Immature natural killer cell (primary cell): ENCODE measurements around the gene SRSF7. TPM values are rescaled to one million over a fixed set of nuclear protein-coding genes. Genes with fewer than 3 reads are reported as not detected.
"Not testable (repeated sequence)": the region's sequence is repeated elsewhere in the genome, so short reads cannot be mapped to it uniquely, and the experiment has no call there.

Source experiments
- DNase-seq, 3 donors: peaks; one replicate each; pipeline ENCODE4 v3.0.0; 2022; ENCODE audit warnings: mixed read lengths in 1 of 3
- H3K27ac Mint-ChIP-seq, 6 donors: one replicate each; pipeline ENCODE4 v1.8.0; 2020; ENCODE audit warnings: mixed read lengths in 6 of 6, mild to moderate bottlenecking in 5 of 6, inconsistent platforms in 4 of 6, moderate library complexity in 3 of 6
- H3K27me3 Mint-ChIP-seq, 3 donors: one replicate each; pipeline ENCODE4 v1.8.0; 2020 to 2021; ENCODE audit warnings: low read depth in 3 of 3, mild to moderate bottlenecking in 3 of 3, mixed read lengths in 3 of 3, moderate library complexity in 3 of 3, inconsistent platforms in 1 of 3
- H3K36me3 Mint-ChIP-seq, 3 donors: one replicate each; pipeline ENCODE4 v1.8.0; 2020; ENCODE audit warnings: mixed read lengths in 3 of 3, inconsistent platforms in 2 of 3, mild to moderate bottlenecking in 2 of 3
- H3K4me1 Mint-ChIP-seq, 2 donors: one replicate each; pipeline ENCODE4 v1.8.0; 2020; ENCODE audit warnings: inconsistent platforms in 2 of 2, mild to moderate bottlenecking in 2 of 2, mixed read lengths in 2 of 2, moderate library complexity in 1 of 2
- H3K4me3 Mint-ChIP-seq, 5 donors: one replicate each; pipeline ENCODE4 v1.8.0; 2020; ENCODE audit warnings: mild to moderate bottlenecking in 5 of 5, mixed read lengths in 5 of 5, inconsistent platforms in 3 of 5, moderate library complexity in 3 of 5
- H3K9me3 Mint-ChIP-seq, 6 donors: one replicate each; pipeline ENCODE4 v1.8.0; 2020; ENCODE audit warnings: mild to moderate bottlenecking in 6 of 6, mixed read lengths in 6 of 6, inconsistent platforms in 4 of 6, moderate library complexity in 3 of 6
- polyA plus RNA-seq, 3 donors: library from polyadenylated mRNA; unstranded; fragments of 300-500 nt; fragmentation: Illumina TruSeq; gene quantifications; one replicate each; pipeline ENCODE4 v1.2.3, GENCODE V29; 2021

Gene SRSF7
- polyA plus RNA-seq, 3 donors from 2014 or later: 171 to 209 (median 203) TPM

- H3K4me3 Mint-ChIP-seq, H3K9me3 Mint-ChIP-seq, DNase-seq, H3K27me3 Mint-ChIP-seq: not testable (repeated sequence)
- Mint-ChIP-seq H3K36me3 (peaks cover 7 to 28% (median 25%) of the 10 kb centered on the region in 3 donors), H3K27ac (peak overlapping the region in 2 of 6 donors; percentile 4 to 40), H3K4me1 (peaks cover 7 to 19% of the 10 kb centered on the region in 2 donors)
These were observed 14.0 kb downstream of the SRSF7 start for GRCh38 chr2:38737000-38737698.

DNA sequence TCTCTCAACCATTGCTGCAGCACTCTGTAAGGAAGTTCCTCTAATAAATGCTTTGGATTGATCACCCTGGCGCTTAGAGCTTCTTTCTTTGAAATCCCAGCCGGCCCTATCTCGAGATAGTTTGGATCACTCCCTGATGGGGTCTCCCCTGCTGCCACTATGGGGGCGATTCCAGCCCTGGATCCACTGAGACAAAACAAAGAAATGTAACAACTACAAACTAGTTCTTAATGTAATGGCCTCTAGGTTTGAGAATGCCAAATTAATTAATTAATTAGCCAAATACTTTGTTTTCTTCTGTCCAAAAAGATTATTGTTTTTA, 15.2 kb downstream of the SRSF7 start:
- H3K27ac Mint-ChIP-seq: peak overlapping the region in 1 of 6 donors; percentile 40

DNA sequence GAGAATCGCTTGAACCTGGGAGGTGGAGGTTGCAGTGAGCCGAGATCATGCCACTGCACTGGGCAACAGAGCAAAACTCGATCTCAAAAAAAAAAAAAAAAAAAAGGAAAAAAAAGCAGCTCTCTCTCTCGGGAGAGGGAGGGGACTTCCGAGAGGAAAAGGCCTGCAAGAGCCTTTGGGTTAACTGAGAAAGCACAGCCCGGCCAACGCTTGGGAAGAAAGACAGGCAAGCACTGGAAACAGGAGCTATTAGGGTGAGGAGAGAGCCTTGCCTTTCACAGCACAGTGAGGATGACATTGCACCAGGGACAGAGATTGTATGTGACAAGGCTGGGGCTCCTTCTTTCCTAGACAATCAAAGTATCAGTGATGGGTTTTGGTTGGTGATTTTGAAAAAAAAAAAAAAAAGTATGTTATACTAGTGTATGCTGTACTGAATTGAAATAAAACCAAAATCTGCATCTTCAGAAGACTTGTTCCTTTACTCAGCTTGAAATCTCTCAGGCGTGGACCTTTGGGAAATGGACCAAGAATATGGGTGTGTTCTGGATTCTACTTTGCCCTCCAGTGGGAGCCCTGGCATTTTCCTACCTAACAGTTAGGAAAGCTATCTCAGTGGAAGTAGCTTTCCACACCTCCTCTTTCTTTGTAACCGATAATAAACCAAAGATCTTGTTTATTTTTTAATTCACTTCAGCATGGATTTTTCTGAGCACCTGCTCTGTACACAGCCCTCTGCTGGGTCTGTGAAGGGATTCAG, 16.7 kb downstream of the SRSF7 start:
- no peak for DNase-seq
- Mint-ChIP-seq H3K36me3 (peaks cover 11 to 35% (median 34%) of the 10 kb centered on the region in 3 donors), H3K4me3 (no peak overlapping the region), H3K27ac (peak overlapping the region in 1 of 6 donors; percentile 24), H3K27me3 (peaks cover 0 to 3% (median 3%) of the 10 kb centered on the region in 3 donors), H3K4me1 (peaks cover 3 to 6% of the 10 kb centered on the region in 2 donors), H3K9me3 (no peaks in the 10 kb centered on the region)

More for the DNA sequence above, 15.2 kb downstream of the SRSF7 start:
- Mint-ChIP-seq H3K4me3 (no peak overlapping the region), H3K27me3 (peaks cover 0 to 5% (median 3%) of the 10 kb centered on the region in 3 donors), H3K4me1 (peaks cover 7 to 17% of the 10 kb centered on the region in 2 donors), H3K36me3 (peaks cover 11 to 30% (median 29%) of the 10 kb centered on the region in 3 donors), H3K9me3 (no peaks in the 10 kb centered on the region)
- DNase-seq: no peak

GRCh38 chr2:38733300-38733971, 17.7 kb downstream of the SRSF7 start:
- Mint-ChIP-seq H3K9me3 (no peaks in the 10 kb centered on the region), H3K4me3 (no peak overlapping the region), H3K36me3 (peaks cover 10 to 35% (median 29%) of the 10 kb centered on the region in 3 donors), H3K27me3 (peaks cover 0 to 3% (median 1%) of the 10 kb centered on the region in 3 donors), H3K4me1 (peaks cover 0 to 1% of the 10 kb centered on the region in 2 donors), H3K27ac (peak overlapping the region in 1 of 6 donors; percentile 82)
- DNase-seq: no peak

- DNase-seq: no peak
- Mint-ChIP-seq H3K27me3 (peaks cover 0 to 1% (median 0%) of the 10 kb centered on the region in 3 donors), H3K9me3 (no peaks in the 10 kb centered on the region), H3K4me3 (no peak overlapping the region), H3K4me1 (no peaks in the 10 kb centered on the region), H3K36me3 (peaks cover 7 to 24% (median 21%) of the 10 kb centered on the region in 3 donors), H3K27ac (peak overlapping the region in 1 of 6 donors; percentile 62)
These were observed 19.4 kb downstream of the SRSF7 start for GRCh38 chr2:38731684-38732221.

DNA sequence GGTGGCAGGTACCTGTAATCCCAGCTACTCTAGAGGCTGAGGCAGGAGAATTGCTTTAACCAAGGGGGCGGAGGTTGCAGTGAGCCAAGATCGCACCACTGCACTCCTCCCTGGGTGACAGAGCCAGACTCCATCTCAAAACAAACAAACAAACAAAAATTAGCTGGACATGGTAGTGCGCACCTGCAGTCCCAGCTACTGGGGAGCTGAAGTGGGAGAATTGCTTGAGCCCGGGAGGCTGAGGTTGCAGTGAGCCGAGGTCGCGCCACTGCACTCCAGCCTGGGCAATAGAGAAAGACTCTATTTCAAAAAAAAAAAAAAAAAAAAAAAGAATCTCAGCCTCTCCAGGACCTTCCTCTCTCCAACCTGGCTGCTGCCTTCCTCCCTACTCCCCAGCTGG, 20.1 kb downstream of the SRSF7 start:
- Mint-ChIP-seq H3K27me3 (peaks cover 0 to 1% (median 0%) of the 10 kb centered on the region in 3 donors), H3K36me3 (peaks cover 7 to 23% (median 21%) of the 10 kb centered on the region in 3 donors), H3K4me1 (no peaks in the 10 kb centered on the region), H3K9me3 (no peaks in the 10 kb centered on the region), H3K4me3 (no peak overlapping the region), H3K27ac (peak overlapping the region in 1 of 6 donors; percentile 62)
- DNase-seq: no peak

GRCh38 chr2:38728694-38729093, 22.5 kb downstream of the SRSF7 start:
- H3K4me3 Mint-ChIP-seq: no peak overlapping the region
- H3K27ac Mint-ChIP-seq: no peak overlapping the region
- no peak for DNase-seq
- peaks cover 0 to 2% (median 1%) of the 10 kb centered on the region in 3 donors for H3K27me3 Mint-ChIP-seq
- H3K9me3 Mint-ChIP-seq: no peaks in the 10 kb centered on the region
- H3K4me1 Mint-ChIP-seq: no peaks in the 10 kb centered on the region
- H3K36me3 Mint-ChIP-seq: peaks cover 5 to 15% (median 14%) of the 10 kb centered on the region in 3 donors

GRCh38 chr2:38727661-38728060, 23.5 kb downstream of the SRSF7 start:
- no peak for DNase-seq
- Mint-ChIP-seq H3K27me3 (peaks cover 0 to 2% (median 1%) of the 10 kb centered on the region in 3 donors), H3K9me3 (no peaks in the 10 kb centered on the region), H3K4me1 (peaks cover 4 to 7% of the 10 kb centered on the region in 2 donors), H3K27ac (no peak overlapping the region), H3K4me3 (no peak overlapping the region), H3K36me3 (peaks cover 4 to 10% (median 9%) of the 10 kb centered on the region in 3 donors)

GRCh38 chr2:38723173-38723572, 28.0 kb downstream of the SRSF7 start:
- Mint-ChIP-seq H3K27me3 (peaks cover 0 to 2% (median 0%) of the 10 kb centered on the region in 3 donors), H3K4me1 (peaks cover 16 to 29% of the 10 kb centered on the region in 2 donors), H3K9me3 (no peaks in the 10 kb centered on the region), H3K4me3 (peak overlapping the region in 1 of 5 donors; percentile 24), H3K27ac (peak overlapping the region in 2 of 6 donors; percentile 55 to 68), H3K36me3 (peaks cover 4 to 11% (median 5%) of the 10 kb centered on the region in 3 donors)
- DNase-seq: no peak

GRCh38 chr2:38722271-38723061, 28.7 kb downstream of the SRSF7 start:
- Mint-ChIP-seq H3K27ac (peak overlapping the region in 5 of 6 donors; percentile 18 to 69 (median 67)), H3K27me3 (peaks cover 0 to 2% (median 0%) of the 10 kb centered on the region in 3 donors), H3K4me3 (peak overlapping the region in 2 of 5 donors; percentile 28 to 30), H3K4me1 (peaks cover 16 to 29% of the 10 kb centered on the region in 2 donors), H3K36me3 (peaks cover 4 to 11% (median 5%) of the 10 kb centered on the region in 3 donors), H3K9me3 (no peaks in the 10 kb centered on the region)
- DNase-seq: no peak

DNA sequence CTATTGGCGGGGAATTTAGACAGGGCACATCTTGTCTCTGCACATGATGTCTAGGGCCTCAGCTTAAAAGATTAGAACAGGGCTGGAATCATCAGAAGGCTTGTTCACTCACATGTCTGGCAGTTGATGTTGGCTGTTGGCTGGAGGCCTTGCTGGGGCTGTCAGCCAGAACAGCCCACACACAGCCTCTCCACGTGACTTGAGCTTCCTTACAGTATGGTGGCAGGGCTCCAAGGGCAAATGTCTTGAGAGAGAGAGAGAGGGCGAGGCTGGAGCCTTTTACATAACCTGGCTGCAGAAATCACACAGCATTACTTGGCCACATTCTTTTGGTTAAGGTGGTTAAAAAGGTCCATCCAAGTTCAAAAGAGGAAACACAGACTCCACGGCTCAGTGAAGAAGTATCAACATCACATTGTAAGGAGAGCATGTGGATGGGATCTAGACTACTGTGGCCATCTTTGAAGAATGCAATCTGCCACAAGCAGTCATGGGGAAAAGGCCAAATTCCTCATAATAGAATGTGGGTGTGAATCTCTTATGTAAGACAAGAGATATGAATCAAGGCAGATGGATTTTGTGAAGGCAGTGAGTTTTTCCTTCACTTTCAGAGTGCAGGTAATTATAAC, 30.4 kb downstream of the SRSF7 start:
- H3K27ac Mint-ChIP-seq: peak overlapping the region in 2 of 6 donors; percentile 9 to 58
- peaks cover 16 to 29% of the 10 kb centered on the region in 2 donors for H3K4me1 Mint-ChIP-seq
- no peak overlapping the region for H3K4me3 Mint-ChIP-seq
- peaks cover 5 to 11% (median 7%) of the 10 kb centered on the region in 3 donors for H3K36me3 Mint-ChIP-seq
- H3K9me3 Mint-ChIP-seq: no peaks in the 10 kb centered on the region
- H3K27me3 Mint-ChIP-seq: no peaks in the 10 kb centered on the region
- no peak for DNase-seq

- Mint-ChIP-seq H3K9me3 (no peaks in the 10 kb centered on the region), H3K36me3 (peaks cover 5 to 15% (median 7%) of the 10 kb centered on the region in 3 donors), H3K4me1 (peaks cover 16 to 29% of the 10 kb centered on the region in 2 donors), H3K27ac (no peak overlapping the region), H3K27me3 (no peaks in the 10 kb centered on the region), H3K4me3 (no peak overlapping the region)
- DNase-seq: no peak
These were observed 31.5 kb downstream of the SRSF7 start for GRCh38 chr2:38719706-38720105.
